ENCODE results near the gene HES5. TPM values are rescaled to one million over a fixed set of nuclear protein-coding genes. Genes with fewer than 3 reads are reported as not detected.

HES5 gene
- total and polyA plus RNA-seq, 2 of the 13 experiments (the other 11 are each of a cell fraction or from before 2014, with no cell fraction given): not detected

DNA sequence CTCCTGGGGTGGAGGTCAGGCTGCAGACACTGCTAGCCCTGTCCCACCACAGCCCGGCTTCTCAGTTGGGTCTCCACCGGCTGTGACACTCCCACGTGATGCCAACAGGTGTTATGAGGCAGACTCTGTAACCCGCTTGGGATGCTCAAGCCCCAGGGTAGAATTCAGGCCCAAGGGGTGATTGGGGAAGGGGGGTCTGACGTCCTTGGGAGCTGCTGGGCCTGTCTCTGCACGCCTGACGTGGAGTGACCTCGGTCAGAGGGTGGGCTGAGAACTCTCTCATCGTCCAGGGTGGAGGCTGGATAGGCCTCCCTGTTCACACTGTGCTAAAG, 7.7 kb upstream of the HES5 start (continued):
- TF ChIP-seq ZBTB10 (CRISPR knock-in tag; IDR thresholded peaks at IDR 0.05; ENCODE audit: borderline replicate concordance) (no peak), SNRNP70 (IDR thresholded peaks at IDR 0.05; ENCODE audit: low read depth, low read length) (no peak), ZSCAN9 (CRISPR knock-in tag; IDR thresholded peaks at IDR 0.05; ENCODE audit: borderline replicate concordance) (no peak), CENPT (CRISPR knock-in tag; IDR thresholded peaks at IDR 0.05; ENCODE audit: low read depth) (no peak), ZNF20 (CRISPR knock-in tag; IDR thresholded peaks at IDR 0.05) (no peak), BCL3 (CRISPR knock-in tag; IDR thresholded peaks at IDR 0.05) (no peak), ESRRA (CRISPR knock-in tag; IDR thresholded peaks at IDR 0.05; ENCODE audit: low read depth) (no peak)
- TF ChIP-seq, protein P1, sequence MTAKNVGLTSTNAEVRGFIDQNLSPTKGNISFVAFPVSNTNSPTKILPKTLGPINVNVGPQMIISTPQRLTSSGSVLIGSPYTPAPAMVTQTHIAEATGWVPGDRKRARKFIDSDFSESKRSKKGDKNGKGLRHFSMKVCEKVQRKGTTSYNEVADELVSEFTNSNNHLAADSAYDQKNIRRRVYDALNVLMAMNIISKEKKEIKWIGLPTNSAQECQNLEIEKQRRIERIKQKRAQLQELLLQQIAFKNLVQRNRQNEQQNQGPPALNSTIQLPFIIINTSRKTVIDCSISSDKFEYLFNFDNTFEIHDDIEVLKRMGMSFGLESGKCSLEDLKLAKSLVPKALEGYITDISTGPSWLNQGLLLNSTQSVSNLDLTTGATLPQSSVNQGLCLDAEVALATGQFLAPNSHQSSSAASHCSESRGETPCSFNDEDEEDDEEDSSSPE (CRISPR knock-in tag; IDR thresholded peaks at IDR 0.05): no peak

- in situ Hi-C loops (cut with HindIII; ENCODE audit: extremely low pct_ligation_motif_present, low pct_unique_long_range_greater_than_20kb) (no loop called here), intact Hi-C loops (cut with micrococcal nuclease; ENCODE audit: unreplicated experiment) (no loop called here)
- Histone ChIP-seq H3K4me1 (ENCODE audit: insufficient read depth, low read length) (peaks cover 5% of the 10 kb centered on the region; the same call in 1 of the 2 replicates), H3K4me2 (ENCODE audit: low read depth, low read length) (no peak overlapping the region), H3K27me3 (ENCODE audit: control insufficient read depth in 1 of 2, insufficient read depth in 2 of 2, low read length in 2 of 2) (peaks cover 13 to 59% of the 10 kb centered on the region in 2 experiments), H3K4me3 (replicated peaks in 1 of 3; ENCODE audit: insufficient read depth in 1 of 3, low read depth in 2 of 3, low read length in 3 of 3) (no peak overlapping the region), H3K79me2 (ENCODE audit: insufficient read depth, low read length) (no peaks in the 10 kb centered on the region), H3K27ac (ENCODE audit: extremely low read length, insufficient read depth, low read length) (no peak overlapping the region), H3K9me3 (ENCODE audit: low read length) (no peaks in the 10 kb centered on the region), H2AFZ (ENCODE audit: low read length) (no peak overlapping the region), H3K36me3 (replicated peaks in 1 of 2; ENCODE audit: control insufficient read depth in 1 of 2, insufficient read depth in 2 of 2, low read length in 2 of 2) (no peaks in the 10 kb centered on the region), H3K9ac (ENCODE audit: insufficient read depth, low read depth, low read length) (no peak overlapping the region), H4K20me1 (ENCODE audit: insufficient read depth, low read length) (no peaks in the 10 kb centered on the region)
- FAIRE-seq: no peak
- 62% methylated on average over 8 of the region's 9 CpGs for WGBS (ENCODE audit: low lambda C conversion rate)
- no TSS peak for BruUV-seq (replicated peaks)
- no peak for DNase-seq (ENCODE audit: low spot score)
- no peak for ATAC-seq
- ChIA-PET CTCF (ENCODE audit: low intra/inter-chr PET ratio, low total read pairs) (no interaction called here), POLR2A (interaction anchor here (1.4 to 2.1 kb wide), 2 partner anchors 10 kb away, joined by 5 to 7 read pairs; partner anchors contain the start of gene PANK4)
- TF ChIP-seq ZBTB21 (CRISPR knock-in tag; IDR thresholded peaks at IDR 0.05) (no peak), KLF15 (CRISPR knock-in tag; IDR thresholded peaks at IDR 0.05; ENCODE audit: borderline replicate concordance) (no peak), CEBPB (IDR thresholded peaks at IDR 0.05; ENCODE audit: borderline replicate concordance, low read depth, low read length) (no peak), AKAP8 (CRISPR knock-in tag; IDR thresholded peaks at IDR 0.05) (no peak), ZNF33A (CRISPR knock-in tag; IDR thresholded peaks at IDR 0.05; ENCODE audit: borderline replicate concordance) (no peak), ARID2 (CRISPR knock-in tag; IDR thresholded peaks at IDR 0.05; ENCODE audit: borderline replicate concordance) (no peak), POGZ (CRISPR knock-in tag; IDR thresholded peaks at IDR 0.05) (no peak), NKX3-1 (CRISPR knock-in tag; IDR thresholded peaks at IDR 0.05) (no peak)
- TF ChIP-seq, protein P2, sequence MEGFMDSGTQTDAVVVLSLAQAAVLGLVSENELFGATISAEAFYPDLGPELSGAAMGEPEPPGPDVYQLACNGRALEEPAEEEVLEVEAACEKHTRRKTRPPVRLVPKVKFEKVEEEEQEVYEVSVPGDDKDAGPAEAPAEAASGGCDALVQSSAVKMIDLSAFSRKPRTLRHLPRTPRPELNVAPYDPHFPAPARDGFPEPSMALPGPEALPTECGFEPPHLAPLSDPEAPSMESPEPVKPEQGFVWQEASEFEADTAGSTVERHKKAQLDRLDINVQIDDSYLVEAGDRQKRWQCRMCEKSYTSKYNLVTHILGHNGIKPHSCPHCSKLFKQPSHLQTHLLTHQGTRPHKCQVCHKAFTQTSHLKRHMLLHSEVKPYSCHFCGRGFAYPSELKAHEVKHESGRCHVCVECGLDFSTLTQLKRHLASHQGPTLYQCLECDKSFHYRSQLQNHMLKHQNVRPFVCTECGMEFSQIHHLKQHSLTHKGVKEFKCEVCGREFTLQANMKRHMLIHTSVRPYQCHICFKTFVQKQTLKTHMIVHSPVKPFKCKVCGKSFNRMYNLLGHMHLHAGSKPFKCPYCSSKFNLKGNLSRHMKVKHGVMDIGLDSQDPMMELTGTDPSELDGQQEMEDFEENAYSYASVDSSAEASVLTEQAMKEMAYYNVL (CRISPR knock-in tag; IDR thresholded peaks at IDR 0.05; ENCODE audit: borderline replicate concordance): no peak
Measured at GRCh38 chr1:2535981-2536380, 5.9 kb upstream of the HES5 start.

Data from HepG2 (cell line).